Loucy (cell line): ENCODE data around the gene LAMTOR5.

Source experiments
- H2AFZ ChIP-seq: fragments of 200-600 bp; sonication (generic); 2 replicates; pipeline ENCODE4 v1.6.0; 2016; ENCODE audit warnings: antibody characterized with exemption, mild to moderate bottlenecking, low read length, moderate library complexity
- H3F3A ChIP-seq: fragments of 200-600 bp; 2 replicates; pipeline ENCODE4 v1.6.0; 2016; ENCODE audit warnings: antibody characterized with exemption, low read depth, mild to moderate bottlenecking
- H3K27me3 ChIP-seq: fragments of 200-600 bp; sonication (generic); 2 replicates; pipeline ENCODE4 v1.6.1; 2014; ENCODE audit warnings: low read length, mild to moderate bottlenecking; ENCODE audit not compliant: insufficient read depth, poor library complexity, severe bottlenecking
- H3K36me3 ChIP-seq: fragments of 200-600 bp; sonication (generic); 2 replicates; pipeline ENCODE4 v1.6.1; 2016; ENCODE audit warnings: low read length; ENCODE audit not compliant: insufficient read depth
- H3K4me1 ChIP-seq: fragments of 200-600 bp; sonication (generic); 2 replicates; pipeline ENCODE4 v1.5.1; 2014; ENCODE audit warnings: low read length, mild to moderate bottlenecking; ENCODE audit not compliant: insufficient read depth, poor library complexity, severe bottlenecking
- H3K4me2 ChIP-seq: fragments of 200-600 bp; sonication (generic); 2 replicates; pipeline ENCODE4 v1.6.0; 2014; ENCODE audit warnings: antibody characterized with exemption, low read length, low read depth, mild to moderate bottlenecking; ENCODE audit not compliant: poor library complexity, severe bottlenecking
- H3K4me3 ChIP-seq: fragments of 200-600 bp; sonication (generic); 2 replicates; pipeline ENCODE4 v1.5.1; 2014; ENCODE audit warnings: low read length, mild to moderate bottlenecking, mixed read lengths; ENCODE audit not compliant: poor library complexity, severe bottlenecking
- H3K79me2 ChIP-seq: fragments of 200-600 bp; sonication (generic); 2 replicates; pipeline ENCODE4 v1.6.1; 2014; ENCODE audit warnings: low read length; ENCODE audit not compliant: insufficient read depth
- H3K9ac ChIP-seq: fragments of 200-600 bp; sonication (generic); 2 replicates; pipeline ENCODE4 v1.6.0; 2014; ENCODE audit warnings: mild to moderate bottlenecking, low read depth, low read length, moderate library complexity; ENCODE audit not compliant: poor library complexity, severe bottlenecking
- H3K9me2 ChIP-seq: fragments of 200-600 bp; sonication (generic); replicated peaks from 2 replicates; pipeline ENCODE4 v1.6.1; 2016; ENCODE audit warnings: low read depth, low read length, mixed read lengths
- H3K9me3 ChIP-seq: fragments of 200-600 bp; sonication (generic); 2 replicates; pipeline ENCODE4 v1.6.1; 2014; ENCODE audit warnings: mild to moderate bottlenecking, antibody characterized with exemption, low read length, low read depth; ENCODE audit not compliant: insufficient read depth
- H4K20me1 ChIP-seq: fragments of 200-600 bp; sonication (generic); 2 replicates; pipeline ENCODE4 v1.6.0; 2014; ENCODE audit warnings: antibody characterized with exemption, low read length, mild to moderate bottlenecking; ENCODE audit not compliant: insufficient read depth, poor library complexity, severe bottlenecking
- EZH2phosphoT487 ChIP-seq: fragments of 200-600 bp; IDR thresholded peaks from 2 replicates; pipeline ENCODE4 v1.6.1; 2018; ENCODE audit warnings: antibody characterized with exemption, mild to moderate bottlenecking, moderate library complexity, borderline replicate concordance
- TF ChIP-seq, protein P1 (sequence below): fragments of 200-600 bp; sonication (generic); conservative IDR thresholded peaks from 2 replicates; pipeline ENCODE4 v1.5.1; 2014; ENCODE audit warnings: mild to moderate bottlenecking, antibody characterized with exemption, low read length

Gene LAMTOR5

DNA sequence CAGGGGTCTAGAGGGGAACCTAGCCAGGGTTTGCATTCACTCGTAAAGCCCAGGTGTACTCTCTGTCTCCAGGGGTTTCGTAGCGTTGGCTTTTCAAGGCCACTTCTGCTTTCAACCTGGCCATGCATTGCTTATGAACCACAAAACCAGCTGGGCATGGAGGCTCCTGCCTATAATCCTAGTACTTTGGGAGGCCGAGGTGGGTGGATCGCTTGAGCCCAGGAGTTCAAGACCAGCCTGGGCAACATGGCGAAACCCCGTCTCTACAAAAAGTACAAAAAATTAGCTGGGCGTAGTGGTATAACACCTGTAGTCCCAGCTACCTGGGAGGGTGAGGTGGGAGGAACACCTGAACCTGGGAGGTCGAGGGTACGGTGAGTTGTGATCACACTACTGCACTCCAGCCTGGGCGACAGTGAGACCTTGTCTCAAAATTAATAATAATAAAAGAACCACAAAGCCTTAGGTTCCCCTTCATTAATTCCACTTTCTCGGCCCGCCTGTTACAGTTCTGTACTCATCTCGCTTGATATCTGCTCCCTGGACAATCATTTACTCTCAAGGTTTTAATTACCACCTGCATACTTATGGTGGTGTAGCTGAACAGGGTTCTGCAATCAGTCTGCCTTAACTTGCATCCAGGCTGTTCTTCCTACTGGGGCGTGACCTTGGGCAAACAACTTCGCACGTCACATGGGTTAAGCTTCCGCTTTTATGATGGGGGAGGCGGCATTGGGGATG lies 22.7 kb downstream of the LAMTOR5 start:
- Histone ChIP-seq H4K20me1 (no peaks in the 10 kb centered on the region), H3K36me3 (no peaks in the 10 kb centered on the region), H3K79me2 (no peaks in the 10 kb centered on the region), H3K9ac (no peak overlapping the region), H3K27me3 (no peaks in the 10 kb centered on the region), H3K4me2 (no peak overlapping the region), H3K4me3 (no peak overlapping the region), H3K4me1 (peaks cover 19% of the 10 kb centered on the region), H2AFZ (no peak overlapping the region), H3K9me3 (no peaks in the 10 kb centered on the region), H3F3A (peaks cover 10% of the 10 kb centered on the region), H3K9me2 (no peaks in the 10 kb centered on the region)
- TF ChIP-seq, protein P1, sequence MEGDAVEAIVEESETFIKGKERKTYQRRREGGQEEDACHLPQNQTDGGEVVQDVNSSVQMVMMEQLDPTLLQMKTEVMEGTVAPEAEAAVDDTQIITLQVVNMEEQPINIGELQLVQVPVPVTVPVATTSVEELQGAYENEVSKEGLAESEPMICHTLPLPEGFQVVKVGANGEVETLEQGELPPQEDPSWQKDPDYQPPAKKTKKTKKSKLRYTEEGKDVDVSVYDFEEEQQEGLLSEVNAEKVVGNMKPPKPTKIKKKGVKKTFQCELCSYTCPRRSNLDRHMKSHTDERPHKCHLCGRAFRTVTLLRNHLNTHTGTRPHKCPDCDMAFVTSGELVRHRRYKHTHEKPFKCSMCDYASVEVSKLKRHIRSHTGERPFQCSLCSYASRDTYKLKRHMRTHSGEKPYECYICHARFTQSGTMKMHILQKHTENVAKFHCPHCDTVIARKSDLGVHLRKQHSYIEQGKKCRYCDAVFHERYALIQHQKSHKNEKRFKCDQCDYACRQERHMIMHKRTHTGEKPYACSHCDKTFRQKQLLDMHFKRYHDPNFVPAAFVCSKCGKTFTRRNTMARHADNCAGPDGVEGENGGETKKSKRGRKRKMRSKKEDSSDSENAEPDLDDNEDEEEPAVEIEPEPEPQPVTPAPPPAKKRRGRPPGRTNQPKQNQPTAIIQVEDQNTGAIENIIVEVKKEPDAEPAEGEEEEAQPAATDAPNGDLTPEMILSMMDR, result no peak
- TF ChIP-seq EZH2phosphoT487, result no peak

DNA sequence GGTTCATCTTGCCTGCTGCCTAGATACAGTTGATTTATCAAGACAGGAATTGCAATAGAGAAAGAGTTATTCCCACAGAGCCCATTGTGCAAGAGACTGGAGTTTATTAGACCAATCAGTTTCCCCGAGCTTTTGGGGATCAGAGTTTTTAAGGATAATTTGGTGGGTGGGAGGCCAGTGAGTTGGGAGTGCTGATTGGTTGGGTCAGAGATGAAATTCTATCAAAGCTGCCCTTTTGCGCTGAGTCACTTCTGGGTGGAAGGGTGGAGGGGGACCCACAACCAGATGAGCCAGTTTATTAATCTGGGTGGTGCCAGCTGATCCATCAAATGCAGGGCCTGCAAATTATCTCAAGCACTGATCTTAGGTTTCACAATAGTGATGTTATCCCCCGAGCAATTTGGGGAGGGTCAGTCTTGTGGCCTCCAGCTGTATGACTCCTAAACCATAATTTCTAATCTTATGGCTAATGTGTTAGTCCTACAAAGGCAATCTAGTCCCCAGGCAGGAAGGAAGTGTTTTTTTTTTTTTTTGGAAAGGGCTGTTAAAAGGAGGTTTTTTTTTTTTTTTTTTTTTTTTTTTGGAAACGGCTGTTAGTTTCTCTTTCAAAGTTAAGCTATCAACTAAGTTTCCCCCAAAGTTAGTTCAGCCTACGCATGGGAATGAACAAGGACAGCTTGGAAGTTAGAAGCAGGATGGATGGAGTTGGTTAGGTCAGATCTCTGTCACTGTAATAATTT lies 24.1 kb downstream of the LAMTOR5 start:
- H3K9me3 ChIP-seq, result no peaks in the 10 kb centered on the region
- H3K27me3 ChIP-seq, result no peaks in the 10 kb centered on the region
- no peak overlapping the region for H2AFZ ChIP-seq
- H3K79me2 ChIP-seq, result no peaks in the 10 kb centered on the region
- peaks cover 10% of the 10 kb centered on the region for H3F3A ChIP-seq
- H3K4me3 ChIP-seq, result peak overlapping the region; percentile 61
- TF ChIP-seq EZH2phosphoT487, result no peak
- TF ChIP-seq, protein P1, result no peak
- peak overlapping the region; percentile 62 for H3K9ac ChIP-seq
- no peaks in the 10 kb centered on the region for H3K9me2 ChIP-seq
- no peaks in the 10 kb centered on the region for H4K20me1 ChIP-seq
- peaks cover 19% of the 10 kb centered on the region for H3K4me1 ChIP-seq
- peaks cover 6% of the 10 kb centered on the region; the same call in 1 of the 2 replicates for H3K36me3 ChIP-seq
- peak overlapping the region; percentile 78 for H3K4me2 ChIP-seq

DNA sequence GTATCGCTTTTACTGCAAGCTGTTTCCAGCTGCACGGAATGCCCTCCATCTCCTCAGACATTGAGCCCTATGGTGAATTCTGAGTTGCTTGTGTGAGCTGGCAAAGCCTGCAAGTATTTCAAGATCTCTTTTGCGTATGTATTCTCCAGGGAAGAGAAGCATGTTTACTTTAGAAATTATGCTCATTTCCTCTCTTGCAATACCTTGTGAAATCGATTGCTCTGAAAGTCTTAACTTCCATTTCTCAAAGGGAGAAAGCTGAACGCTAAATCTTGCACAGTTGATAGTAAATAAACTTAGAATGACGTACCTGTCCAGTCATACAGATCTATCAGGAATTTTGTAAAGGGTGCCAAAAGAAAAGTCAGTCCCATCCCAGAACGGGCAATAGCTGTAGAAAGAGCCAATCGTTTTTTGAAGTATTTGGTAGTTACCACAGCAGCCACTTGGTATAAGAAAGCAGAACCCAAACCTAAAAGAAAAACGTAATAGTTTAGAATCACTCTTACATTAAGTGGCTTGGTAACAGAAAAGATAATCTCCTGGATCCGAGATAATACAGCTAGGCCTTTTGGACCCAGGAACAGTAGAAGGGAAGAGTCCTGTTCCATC lies 26.7 kb downstream of the LAMTOR5 start:
- H3K4me2 ChIP-seq, result no peak overlapping the region
- no peaks in the 10 kb centered on the region for H3K9me2 ChIP-seq
- peaks cover 19% of the 10 kb centered on the region for H3K4me1 ChIP-seq
- no peaks in the 10 kb centered on the region for H3K79me2 ChIP-seq
- H2AFZ ChIP-seq, result no peak overlapping the region
- no peaks in the 10 kb centered on the region for H3K27me3 ChIP-seq
- no peaks in the 10 kb centered on the region for H3K9me3 ChIP-seq
- no peak overlapping the region for H3K4me3 ChIP-seq
- H4K20me1 ChIP-seq, result no peaks in the 10 kb centered on the region
- H3K9ac ChIP-seq, result no peak overlapping the region
- peaks cover 10% of the 10 kb centered on the region for H3F3A ChIP-seq
- H3K36me3 ChIP-seq, result peaks cover 23% of the 10 kb centered on the region; the same call in 1 of the 2 replicates
- no peak for TF ChIP-seq EZH2phosphoT487
- TF ChIP-seq, protein P1, result no peak
